Activated CD4-positive, alpha-beta T cell treated with anti-CD3 and anti-CD28 coated beads, Interleukin-2, amount 10 ng/mL, durations not matched to agents 7 days and 5 days (primary cell): ENCODE measurements around the gene GGTA1. TPM values are rescaled to one million over a fixed set of nuclear protein-coding genes. Genes with fewer than 3 reads are reported as not detected.
"Not testable (repeated sequence)": the region's sequence is repeated elsewhere in the genome, so short reads cannot be mapped to it uniquely, and the experiment has no call there.

Experiments
- CTCF ChIA-PET: fragments of 350-600 bp; sonication (Branson Sonifier 250); formaldehyde crosslinking; loops from one replicate; lab custom pipeline; 2021; ENCODE audit warnings: antibody characterized with exemption; lab: Charles Lee
- POLR2A ChIA-PET: fragments of 350-600 bp; sonication (Branson Sonifier 250); formaldehyde crosslinking; loops from one replicate; lab custom pipeline; 2021; ENCODE audit warnings: antibody characterized with exemption; lab: Charles Lee
- DNase-seq: peaks from one replicate; pipeline ENCODE4 v3.0.0-alpha.2; 2020
- H3K27ac Mint-ChIP-seq: one replicate; pipeline ENCODE4 v1.8.0; 2021; ENCODE audit warnings: mild to moderate bottlenecking, moderate library complexity, mixed read lengths
- H3K27me3 Mint-ChIP-seq: one replicate; pipeline ENCODE4 v1.8.0; 2021; ENCODE audit warnings: mixed read lengths
- H3K36me3 Mint-ChIP-seq: one replicate; pipeline ENCODE4 v1.8.0; 2021; ENCODE audit warnings: low read depth, mixed read lengths
- H3K4me1 Mint-ChIP-seq: one replicate; pipeline ENCODE4 v1.8.0; 2021; ENCODE audit warnings: mixed read lengths
- H3K4me3 Mint-ChIP-seq: one replicate; pipeline ENCODE4 v1.8.0; 2021; ENCODE audit warnings: mild to moderate bottlenecking, moderate library complexity, mixed read lengths
- H3K9me3 Mint-ChIP-seq: one replicate; pipeline ENCODE4 v1.8.0; 2021; ENCODE audit warnings: mixed read lengths
- total RNA-seq, 2 experiments: library from RNA; stranded (reverse); gene quantifications; one replicate each; pipeline ENCODE4 v1.2.3, GENCODE V29; 2021

Gene GGTA1
- total RNA-seq, 2 experiments from 2014 or later: not detected

DNA sequence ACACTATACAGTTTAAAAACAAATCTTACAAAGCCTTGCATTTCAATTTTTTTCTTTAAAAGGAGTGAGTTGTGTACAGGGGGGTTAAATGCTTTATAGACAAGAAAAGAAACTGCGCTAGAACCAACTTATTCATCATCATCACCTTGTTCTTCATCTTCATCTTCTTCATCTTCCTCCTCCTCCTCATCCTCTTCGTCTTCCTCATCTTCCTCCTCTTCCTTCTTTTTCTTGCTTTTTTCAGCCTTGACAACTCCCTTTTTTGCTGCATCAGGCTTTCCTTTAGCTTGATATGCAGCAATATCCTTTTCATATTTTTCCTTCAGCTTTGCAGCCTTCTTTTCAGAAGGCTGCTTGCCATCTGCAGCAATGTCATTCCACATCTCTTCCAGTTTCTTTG, 20.0 kb upstream of the GGTA1 start:
- peaks cover 20% of the 10 kb centered on the region for H3K27me3 Mint-ChIP-seq

DNA sequence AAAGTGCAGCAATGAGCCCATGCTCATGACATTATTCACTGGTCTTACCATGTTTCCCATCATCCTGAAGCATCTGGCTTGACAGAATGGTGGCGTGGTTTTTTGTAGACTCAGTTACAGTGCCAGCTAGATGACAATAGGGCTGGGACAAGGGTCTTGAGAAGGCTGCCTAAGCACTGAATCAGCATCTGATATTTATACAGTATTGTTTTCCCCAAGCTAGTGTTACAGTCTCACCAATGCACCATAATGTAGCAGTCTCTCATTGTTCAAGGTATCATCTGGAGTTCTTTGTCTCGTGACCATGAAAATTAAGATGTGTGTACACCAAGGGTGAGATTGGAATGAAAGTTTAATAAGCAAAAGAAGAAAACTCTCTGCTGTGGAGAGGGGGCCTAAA, 19.0 kb upstream of the GGTA1 start:
- CTCF ChIA-PET: no interaction called here
- H3K4me1 Mint-ChIP-seq: no peaks in the 10 kb centered on the region
- POLR2A ChIA-PET: no interaction called here

More for the DNA sequence above, 20.0 kb upstream of the GGTA1 start:
- H3K9me3 Mint-ChIP-seq, H3K27ac Mint-ChIP-seq, H3K36me3 Mint-ChIP-seq, POLR2A ChIA-PET, H3K4me1 Mint-ChIP-seq, DNase-seq, H3K4me3 Mint-ChIP-seq: not testable (repeated sequence)
- CTCF ChIA-PET: interaction anchor here (0.7 kb wide), 1 partner anchor 167 kb away, joined by 3 read pairs; no protein-coding TSS in a partner anchor

DNA sequence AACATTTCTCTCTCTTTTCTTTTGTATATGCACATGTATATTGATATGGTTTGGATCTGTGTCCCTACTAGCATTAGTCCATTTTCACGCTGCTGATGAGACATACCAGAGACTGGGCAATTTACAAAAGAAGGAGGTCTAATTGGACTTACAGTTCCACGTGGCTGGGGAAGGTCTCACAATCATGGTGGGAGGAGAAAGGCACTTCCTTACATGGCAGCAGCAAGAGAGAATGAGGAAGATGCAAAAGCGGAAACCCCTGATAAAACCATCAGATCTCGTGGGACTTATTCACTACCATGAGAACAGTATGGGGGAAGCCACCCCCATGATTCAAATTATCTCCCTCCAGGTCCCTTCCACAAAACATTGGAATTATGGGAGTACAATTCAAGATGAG, 13.5 kb upstream of the GGTA1 start:
- CTCF ChIA-PET, H3K4me3 Mint-ChIP-seq, H3K27ac Mint-ChIP-seq, H3K4me1 Mint-ChIP-seq, DNase-seq, POLR2A ChIA-PET, H3K36me3 Mint-ChIP-seq, H3K9me3 Mint-ChIP-seq: not testable (repeated sequence)
- peaks cover 12% of the 10 kb centered on the region for H3K27me3 Mint-ChIP-seq

More for the DNA sequence above, 19.0 kb upstream of the GGTA1 start:
- DNase-seq: no peak
- no peaks in the 10 kb centered on the region for H3K36me3 Mint-ChIP-seq
- no peak overlapping the region for H3K4me3 Mint-ChIP-seq
- H3K9me3 Mint-ChIP-seq: peaks cover 2% of the 10 kb centered on the region
- peaks cover 22% of the 10 kb centered on the region for H3K27me3 Mint-ChIP-seq
- no peak overlapping the region for H3K27ac Mint-ChIP-seq

DNA sequence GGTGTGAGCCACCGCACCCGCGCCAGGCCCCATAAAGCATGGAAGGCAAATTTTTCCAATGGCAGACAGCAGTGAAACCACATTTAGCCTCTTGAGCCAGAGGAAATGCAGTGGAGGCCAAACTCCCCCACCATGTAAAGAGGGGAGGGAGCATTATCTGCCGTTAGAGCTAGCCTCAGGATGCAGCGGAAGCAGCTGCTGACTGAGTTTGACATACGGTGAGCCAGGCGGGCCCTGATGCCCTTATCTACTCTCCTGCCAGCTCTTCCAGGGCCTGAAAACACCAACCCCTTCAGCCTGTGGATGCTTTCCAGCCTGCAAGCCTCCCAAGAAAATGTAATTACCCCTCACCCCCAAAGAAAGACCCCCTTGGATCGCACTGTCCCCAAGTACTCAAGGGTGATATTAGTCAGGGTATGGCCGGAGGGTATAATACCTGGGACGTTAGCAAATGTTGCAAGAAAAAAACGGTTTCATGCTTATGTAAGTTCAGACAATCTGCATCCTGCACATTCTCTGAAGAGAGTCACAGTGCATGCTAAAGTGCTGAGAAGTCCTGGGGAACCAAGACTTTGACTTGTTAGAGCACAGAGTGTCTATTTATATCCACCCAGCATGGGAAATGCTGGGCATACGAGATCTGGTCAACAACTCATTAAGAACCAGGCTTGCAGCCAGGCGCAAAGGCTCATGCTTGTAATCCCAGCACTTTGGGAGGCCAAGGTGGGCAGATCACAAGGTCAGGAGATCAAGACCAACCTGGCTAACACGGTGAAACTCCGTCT, 11.3 kb upstream of the GGTA1 start:
- POLR2A ChIA-PET: no interaction called here

DNA sequence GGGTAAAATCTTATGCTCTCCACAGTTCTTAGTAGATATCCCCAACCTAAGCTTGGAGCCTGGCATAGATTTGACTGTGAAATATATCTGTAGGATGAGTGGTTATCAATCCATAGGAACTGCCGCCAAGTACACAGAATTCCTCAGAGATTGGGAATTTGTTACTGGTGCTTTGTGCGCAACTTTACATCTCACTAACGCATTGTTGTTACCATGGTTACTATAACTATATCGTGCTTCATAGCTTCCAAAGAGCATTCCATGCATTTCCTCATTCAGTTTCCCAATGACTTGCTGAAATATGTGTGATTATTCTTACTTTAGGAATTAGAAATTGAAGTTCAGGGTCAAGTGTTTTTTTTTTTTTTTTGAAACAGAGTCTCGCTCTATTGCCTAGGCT, 9.5 kb upstream of the GGTA1 start:
- CTCF ChIA-PET: interaction anchor here (0.6 kb wide), 1 partner anchor 384 kb away, joined by 3 read pairs; no protein-coding TSS in a partner anchor
- no peak overlapping the region for H3K4me3 Mint-ChIP-seq
- POLR2A ChIA-PET: no interaction called here

More for the DNA sequence above, 11.3 kb upstream of the GGTA1 start:
- DNase-seq: no peak
- Mint-ChIP-seq H3K27me3 (peaks cover 11% of the 10 kb centered on the region), H3K27ac (no peak overlapping the region), H3K36me3 (no peaks in the 10 kb centered on the region), H3K4me3 (no peak overlapping the region), H3K4me1 (no peaks in the 10 kb centered on the region), H3K9me3 (no peaks in the 10 kb centered on the region)
- CTCF ChIA-PET: no interaction called here

DNA sequence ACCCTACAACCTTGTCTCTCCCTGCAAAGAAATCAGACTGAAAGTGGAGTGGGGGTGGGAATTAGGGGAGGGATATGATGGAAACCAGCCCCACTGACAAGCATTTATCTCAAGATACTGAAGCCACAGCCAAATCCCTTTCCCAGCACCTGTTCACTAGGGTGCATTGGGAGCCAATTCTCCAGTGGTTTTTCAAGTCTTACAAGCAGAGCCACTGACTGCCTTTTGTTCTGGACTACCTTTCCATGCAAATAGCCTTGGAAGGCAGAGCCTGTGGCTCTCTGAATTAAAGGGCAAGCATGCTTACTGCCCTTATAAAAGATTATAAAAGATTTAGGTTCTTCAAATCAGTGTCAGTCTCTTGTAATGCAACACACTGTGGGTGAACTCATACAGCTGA, 8.8 kb upstream of the GGTA1 start:
- Mint-ChIP-seq H3K9me3 (no peaks in the 10 kb centered on the region), H3K27ac (no peak overlapping the region), H3K4me3 (no peak overlapping the region), H3K4me1 (no peaks in the 10 kb centered on the region), H3K27me3 (peaks cover 9% of the 10 kb centered on the region), H3K36me3 (no peaks in the 10 kb centered on the region)
- ChIA-PET CTCF (no interaction called here), POLR2A (no interaction called here)
- DNase-seq: no peak

More for the DNA sequence above, 9.5 kb upstream of the GGTA1 start:
- DNase-seq: no peak
- H3K4me1 Mint-ChIP-seq: no peaks in the 10 kb centered on the region
- peaks cover 5% of the 10 kb centered on the region for H3K27me3 Mint-ChIP-seq
- no peak overlapping the region for H3K27ac Mint-ChIP-seq
- no peaks in the 10 kb centered on the region for H3K9me3 Mint-ChIP-seq
- H3K36me3 Mint-ChIP-seq: no peaks in the 10 kb centered on the region

DNA sequence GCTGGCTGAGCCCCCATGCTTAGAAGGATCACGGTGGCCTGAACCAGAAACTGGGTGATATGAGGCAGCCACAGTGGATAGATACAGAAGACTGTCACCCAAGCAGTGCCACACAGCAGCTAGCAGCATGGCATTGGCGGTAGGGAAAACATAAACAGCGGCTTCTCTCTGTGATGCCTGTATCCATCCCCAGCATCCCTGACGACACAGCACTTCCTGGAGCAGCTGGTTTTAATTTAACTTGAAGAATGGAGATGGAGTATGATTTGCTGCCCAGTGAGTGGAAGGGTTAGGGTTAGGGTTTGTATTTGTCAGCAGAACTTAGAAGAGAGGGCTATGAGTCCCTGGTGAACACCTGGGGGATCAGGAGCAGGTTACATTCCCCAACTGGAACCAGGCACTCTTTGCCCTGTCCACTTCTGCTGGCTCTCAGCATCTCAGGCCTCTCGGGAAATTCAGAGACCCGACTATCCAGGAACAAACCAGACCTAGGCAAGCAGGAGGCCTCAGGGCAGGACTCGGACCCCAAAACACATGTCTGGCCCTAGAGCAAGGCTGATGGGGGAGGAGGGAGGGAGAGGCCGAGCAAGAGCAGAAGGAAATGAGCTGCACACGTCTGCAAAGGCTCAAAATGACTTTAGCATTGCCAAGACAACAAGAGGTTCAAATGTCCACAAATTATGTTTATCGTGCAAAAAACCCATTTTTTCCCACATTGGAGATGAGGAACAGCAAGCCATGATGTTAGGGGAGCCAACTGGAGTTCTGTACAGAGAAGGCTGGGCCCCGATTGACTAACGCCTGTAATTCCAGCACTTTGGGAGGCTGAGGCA, 6.5 kb upstream of the GGTA1 start:
- DNase-seq: no peak
- H3K27me3 Mint-ChIP-seq: peaks cover 17% of the 10 kb centered on the region
- no peak overlapping the region for H3K27ac Mint-ChIP-seq
- H3K4me1 Mint-ChIP-seq: no peaks in the 10 kb centered on the region
- ChIA-PET POLR2A (no interaction called here), CTCF (no interaction called here)
- H3K36me3 Mint-ChIP-seq: no peaks in the 10 kb centered on the region
- no peak overlapping the region for H3K4me3 Mint-ChIP-seq
- H3K9me3 Mint-ChIP-seq: no peaks in the 10 kb centered on the region

DNA sequence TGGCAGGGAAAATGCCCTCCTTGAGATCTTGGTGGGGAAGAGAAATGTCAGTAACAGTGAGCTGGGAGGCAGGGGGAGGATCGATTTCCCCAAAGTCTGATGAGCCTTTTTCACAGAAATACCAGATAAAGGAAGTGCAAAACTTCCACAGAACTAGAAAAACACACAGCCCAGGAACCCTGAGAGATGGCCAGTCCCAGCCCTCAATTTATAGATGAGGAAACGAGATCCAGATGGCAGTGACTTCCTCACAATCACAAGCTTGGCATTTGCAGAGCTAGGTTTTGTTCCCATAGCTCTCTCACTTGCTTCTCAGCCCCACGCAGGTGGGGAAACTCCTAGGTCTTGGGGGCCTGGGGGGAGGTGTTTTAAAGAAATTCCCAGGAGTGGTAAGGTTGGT, 3.8 kb upstream of the GGTA1 start:
- no peak for DNase-seq
- Mint-ChIP-seq H3K9me3 (no peaks in the 10 kb centered on the region), H3K4me3 (no peak overlapping the region), H3K27ac (no peak overlapping the region), H3K4me1 (peaks cover 14% of the 10 kb centered on the region), H3K36me3 (no peaks in the 10 kb centered on the region), H3K27me3 (peaks cover 39% of the 10 kb centered on the region)
- ChIA-PET POLR2A (no interaction called here), CTCF (interaction anchor here (1.5 kb wide), 1 partner anchor 17 kb away, joined by 3 read pairs; no protein-coding TSS in a partner anchor)

DNA sequence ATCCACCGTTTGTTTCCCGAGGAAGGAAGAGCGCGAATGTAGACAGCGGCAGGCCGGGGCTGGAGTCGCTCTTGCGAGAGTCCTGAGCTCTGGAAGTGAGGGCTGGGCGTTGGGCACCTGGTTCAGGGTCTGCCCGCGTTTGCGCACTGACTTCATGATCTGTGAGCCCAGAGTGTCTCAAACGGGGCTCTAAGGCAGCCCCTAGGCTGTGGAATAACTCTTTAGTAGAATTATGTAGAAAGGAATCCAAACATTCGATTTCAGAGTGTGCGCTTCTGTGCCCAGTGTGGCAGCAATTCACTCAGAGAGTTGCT, 478 bp upstream of the GGTA1 start:
- Mint-ChIP-seq H3K4me3 (peak overlapping the region; percentile 27), H3K4me1 (peaks cover 17% of the 10 kb centered on the region), H3K36me3 (no peaks in the 10 kb centered on the region), H3K27me3 (peaks cover 60% of the 10 kb centered on the region), H3K9me3 (peaks cover 9% of the 10 kb centered on the region), H3K27ac (no peak overlapping the region)
- POLR2A ChIA-PET: no interaction called here
- CTCF ChIA-PET: interaction anchor here (0.6 kb wide), 1 partner anchor 1592 kb away, joined by 3 read pairs; no protein-coding TSS in a partner anchor
- DNase-seq: no peak

DNA sequence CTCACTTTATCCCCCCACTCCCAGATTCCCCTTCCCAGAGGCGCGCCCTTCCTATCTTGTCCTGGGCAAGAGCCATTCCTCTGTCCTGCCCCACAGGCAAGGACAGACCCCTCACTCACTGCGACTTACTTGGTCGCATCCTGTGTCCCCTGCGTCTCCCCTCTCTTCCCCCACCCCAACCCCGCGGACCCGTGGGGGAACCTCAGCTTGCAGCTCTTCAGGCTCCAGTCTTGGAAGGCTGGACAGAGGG, 542 bp downstream of the GGTA1 start:
- Mint-ChIP-seq H3K27me3 (peaks cover 60% of the 10 kb centered on the region), H3K36me3 (no peaks in the 10 kb centered on the region), H3K4me3 (peak overlapping the region; percentile 42), H3K4me1 (peaks cover 17% of the 10 kb centered on the region), H3K9me3 (peaks cover 9% of the 10 kb centered on the region), H3K27ac (no peak overlapping the region)
- CTCF ChIA-PET: interaction anchor here (1.1 kb wide), 1 partner anchor 179 kb away, joined by 4 read pairs; no protein-coding TSS in a partner anchor
- no peak for DNase-seq
- POLR2A ChIA-PET: no interaction called here

DNA sequence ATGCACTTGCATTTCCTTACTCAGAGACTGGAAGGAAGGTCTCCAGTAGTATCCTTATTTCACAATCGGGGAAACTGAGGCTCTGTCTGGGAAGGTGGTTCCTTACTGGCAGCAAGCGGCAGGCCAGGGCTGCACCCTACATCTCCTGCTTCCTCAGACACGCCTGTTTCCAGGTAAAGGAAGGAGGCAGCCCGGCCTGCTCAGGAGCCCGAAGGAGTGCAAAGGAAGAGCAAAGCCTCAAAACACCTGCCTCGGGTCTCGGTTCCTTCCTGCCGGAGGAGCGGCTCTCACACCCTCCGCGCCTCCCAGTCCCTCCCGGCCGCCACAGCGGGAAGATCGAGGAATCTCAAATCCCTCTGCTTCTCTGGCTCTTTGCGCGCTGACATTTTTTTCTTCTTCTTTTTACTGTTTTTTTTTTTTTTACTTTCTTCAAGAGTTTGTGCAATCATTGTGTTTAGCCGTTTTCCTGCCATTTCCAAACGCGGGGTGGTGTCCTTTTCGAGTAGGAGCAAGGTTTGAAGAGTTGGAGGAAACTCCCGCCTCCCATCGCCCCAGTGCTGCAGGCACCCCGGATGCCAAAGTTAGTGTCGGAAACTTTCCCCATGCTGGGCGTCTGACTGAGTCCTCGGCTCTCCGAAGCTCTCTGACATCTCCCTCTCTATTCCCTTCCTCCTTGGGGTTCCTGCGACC, 1.0 kb downstream of the GGTA1 start:
- H3K4me3 Mint-ChIP-seq: peak overlapping the region; percentile 42
- H3K4me1 Mint-ChIP-seq: peaks cover 17% of the 10 kb centered on the region
- ChIA-PET CTCF (interaction anchor here (1.1 to 1.3 kb wide), 2 partner anchors 178 to 179 kb away, joined by 4 to 5 read pairs; no protein-coding TSS in a partner anchor), POLR2A (no interaction called here)
- DNase-seq: no peak
- no peak overlapping the region for H3K27ac Mint-ChIP-seq
- peaks cover 9% of the 10 kb centered on the region for H3K9me3 Mint-ChIP-seq
- peaks cover 58% of the 10 kb centered on the region for H3K27me3 Mint-ChIP-seq
- no peaks in the 10 kb centered on the region for H3K36me3 Mint-ChIP-seq

DNA sequence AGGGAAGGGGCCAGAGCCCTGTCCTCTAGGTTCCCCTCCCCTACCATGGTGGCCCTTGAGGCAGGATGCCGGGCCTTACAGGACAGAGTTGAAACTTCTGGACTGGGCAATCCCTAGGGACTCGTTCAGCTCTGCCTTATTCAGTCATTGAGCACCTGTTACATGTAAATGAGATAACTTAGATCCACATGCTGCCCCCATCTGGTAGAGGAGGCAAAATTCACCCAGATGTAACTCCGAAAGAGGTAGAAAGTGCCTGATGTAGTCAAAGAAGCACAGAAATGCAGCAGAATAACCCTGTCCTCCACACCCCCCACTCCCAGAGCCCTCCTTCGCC, 1.5 kb downstream of the GGTA1 start:
- POLR2A ChIA-PET: no interaction called here
- CTCF ChIA-PET: interaction anchor here (1.0 to 1.3 kb wide), 2 partner anchors 41 to 178 kb away, joined by 4 to 5 read pairs; no protein-coding TSS in a partner anchor
- DNase-seq: peak; percentile 62
- H3K9me3 Mint-ChIP-seq: peaks cover 9% of the 10 kb centered on the region
- H3K4me1 Mint-ChIP-seq: peaks cover 17% of the 10 kb centered on the region
- no peak overlapping the region for H3K27ac Mint-ChIP-seq
- H3K36me3 Mint-ChIP-seq: no peaks in the 10 kb centered on the region
- H3K27me3 Mint-ChIP-seq: peaks cover 57% of the 10 kb centered on the region
- H3K4me3 Mint-ChIP-seq: peak overlapping the region; percentile 5

DNA sequence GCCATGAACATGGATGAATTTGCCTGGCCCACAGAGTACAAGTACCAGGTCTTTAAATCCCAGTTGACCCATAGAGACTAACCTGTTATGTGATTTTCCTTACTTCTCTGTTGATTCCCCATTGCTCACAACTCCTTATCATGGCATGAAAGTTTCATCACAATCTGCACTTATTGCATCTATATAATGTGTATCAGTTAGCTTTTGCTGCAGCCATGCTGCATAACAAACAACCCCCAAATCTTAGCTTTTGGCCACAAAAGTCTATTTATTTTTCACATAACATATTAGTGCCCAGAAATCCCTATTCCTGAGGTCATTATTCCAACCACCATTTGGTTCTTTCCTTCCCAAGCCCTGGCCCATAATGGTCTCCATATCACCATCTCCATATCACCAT, 3.7 kb downstream of the GGTA1 start:
- Mint-ChIP-seq H3K36me3 (no peaks in the 10 kb centered on the region), H3K4me1 (peaks cover 17% of the 10 kb centered on the region), H3K4me3 (no peak overlapping the region), H3K27me3 (peaks cover 44% of the 10 kb centered on the region), H3K9me3 (peaks cover 9% of the 10 kb centered on the region), H3K27ac (no peak overlapping the region)
- CTCF ChIA-PET: no interaction called here
- no peak for DNase-seq
- POLR2A ChIA-PET: no interaction called here
